K562 (cell line): ENCODE measurements around the gene LRP4. TPM values are rescaled to one million over a fixed set of nuclear protein-coding genes. Genes with fewer than 3 reads are reported as not detected.

Source experiments
- ATAC-seq: fragments of 200-7000 bp; cut with Tn5 transposase; 3 replicates; pipeline ENCODE4 v1.9.1; 2020; ENCODE audit warnings: moderate library complexity
- BruUV-seq: library from RNA; stranded (reverse); fragments of 400-500 nt; replicated peaks from 2 replicates; lab custom pipeline; 2021; lab: Mats Ljungman, UMichigan
- CTCF ChIA-PET: fragments of 300-600 bp; formaldehyde crosslinking; extraction: SDS; loops from one replicate; lab custom pipeline; 2021; ENCODE audit warnings: low intra/inter-chr PET ratio; lab: Yijun Ruan, JAX
- POLR2A ChIA-PET: fragments of 300-600, 350-650 bp; sonication (Branson Sonifier 250); formaldehyde crosslinking; extraction: SDS; loops from one replicate; lab custom pipeline; 2021; ENCODE audit warnings: antibody characterized with exemption, inconsistent platforms; lab: Yijun Ruan, JAX
- DNase-seq, 4 experiments: peaks; one replicate each; pipeline versions ENCODE4 v3.0.0 to v3.0.0-alpha.2; 2011 to 2018; ENCODE audit warnings: low spot score in 3 of 4, mixed read lengths in 3 of 4; ENCODE audit errors: extremely low read depth in 1 of 4
- FAIRE-seq: peaks from 2 replicates; lab custom pipeline; 2011; peaks lifted over from hg19 to GRCh38; lab: Jason Lieb, UNC
- H2AFZ ChIP-seq: 2 replicates; pipeline ENCODE4 v1.6.0; 2011; ENCODE audit warnings: low read depth, low read length, control low read depth, inconsistent platforms
- H3K27ac ChIP-seq: fragments of 200-600 bp; 3 replicates; pipeline ENCODE4 v1.8.0; 2011; ENCODE audit warnings: low read depth, mild to moderate bottlenecking, control low read depth, inconsistent platforms, low read length, moderate library complexity, mixed read lengths; ENCODE audit errors: extremely low read depth
- H3K27me3 ChIP-seq, 2 experiments: fragments of 300-600 bp in 1 of 2; 2 replicates in 1 of 2; 3 replicates in 1 of 2; pipeline versions ENCODE4 v1.6.0 to v1.8.0; 2011; ENCODE audit warnings: inconsistent platforms in 2 of 2, low read length in 2 of 2, mild to moderate bottlenecking in 1 of 2, mixed read lengths in 1 of 2, moderate library complexity in 1 of 2; ENCODE audit not compliant: control insufficient read depth in 2 of 2, insufficient read depth in 2 of 2
- H3K36me3 ChIP-seq: fragments of 300-600 bp; 3 replicates; pipeline ENCODE4 v1.8.0; 2011; ENCODE audit warnings: mild to moderate bottlenecking, low read length, inconsistent platforms; ENCODE audit not compliant: control insufficient read depth, insufficient read depth
- H3K4me1 ChIP-seq, 2 experiments: fragments of 200-600 bp in 1 of 2; replicated peaks in 1 of 2; 2 replicates in 1 of 2; 3 replicates in 1 of 2; pipeline versions ENCODE4 v1.5.1 to v1.8.0; 2011; ENCODE audit warnings: inconsistent platforms in 2 of 2, low read length in 2 of 2, mild to moderate bottlenecking in 1 of 2, mixed read lengths in 1 of 2, moderate library complexity in 1 of 2; ENCODE audit not compliant: control insufficient read depth in 2 of 2, insufficient read depth in 2 of 2
- H3K4me2 ChIP-seq: 2 replicates; pipeline ENCODE4 v1.6.1; 2011; ENCODE audit warnings: low read length, control low read depth, inconsistent platforms, mixed read lengths; ENCODE audit not compliant: insufficient read depth
- H3K4me3 ChIP-seq: fragments of 200-600 bp; sonication (generic), shearing (Covaris generic); 2 replicates; pipeline ENCODE4 v1.5.1; 2016; ENCODE audit warnings: control low read depth, inconsistent platforms
- H3K79me2 ChIP-seq: fragments of 200-600 bp; 3 replicates; pipeline ENCODE4 v1.8.0; 2011; ENCODE audit warnings: low read length, inconsistent platforms; ENCODE audit not compliant: control insufficient read depth, insufficient read depth
- H3K9ac ChIP-seq, 2 experiments: 2 replicates each; pipeline versions ENCODE4 v1.6.0 to v1.6.1; 2011; ENCODE audit warnings: low read depth in 2 of 2, low read length in 2 of 2, control low read depth in 1 of 2, inconsistent platforms in 1 of 2, mild to moderate bottlenecking in 1 of 2, mixed read lengths in 1 of 2; ENCODE audit not compliant: insufficient read depth in 1 of 2
- H3K9me1 ChIP-seq: one replicate; pipeline ENCODE4 v1.6.0; 2011; ENCODE audit warnings: inconsistent platforms, mild to moderate bottlenecking, low read length, moderate library complexity; ENCODE audit not compliant: control insufficient read depth, insufficient read depth
- H3K9me3 ChIP-seq: replicated peaks from 2 replicates; pipeline ENCODE4 v1.5.1; 2011; ENCODE audit warnings: low read depth, low read length, inconsistent platforms; ENCODE audit not compliant: control insufficient read depth, insufficient read depth
- H4K20me1 ChIP-seq: replicated peaks from 2 replicates; pipeline ENCODE4 v1.6.1; 2011; ENCODE audit warnings: low read length, inconsistent platforms, mixed read lengths; ENCODE audit not compliant: control insufficient read depth, insufficient read depth
- COPS2 ChIP-seq: fragments of 450-650 bp; conservative IDR thresholded peaks from 2 replicates; pipeline ENCODE4 v1.6.1; 2016; ENCODE audit warnings: mild to moderate bottlenecking, moderate library complexity
- SAFB ChIP-seq: fragments of 200-400 bp; formaldehyde crosslinking; IDR thresholded peaks from 2 replicates; pipeline ENCODE4 v1.6.1; 2017; ENCODE audit warnings: low read depth, low read length, borderline replicate concordance
- SP2 ChIP-seq: IDR thresholded peaks from 2 replicates; pipeline ENCODE4 v1.6.1; 2011; ENCODE audit warnings: mild to moderate bottlenecking, low read depth, low read length, moderate library complexity; ENCODE audit not compliant: poor library complexity, severe bottlenecking; ENCODE audit errors: extremely low read depth
- ZNF143 ChIP-seq: sonication (generic); formaldehyde crosslinking; IDR thresholded peaks from 2 replicates; pipeline ENCODE4 v1.9.0; 2022; ENCODE audit warnings: mild to moderate bottlenecking, missing genetic modification reagents
- ZNF76 ChIP-seq: fragments of 250-450 bp; sonication (Bioruptor Pico); IDR thresholded peaks from 2 replicates; pipeline ENCODE4 v1.4.0; 2020; ENCODE audit warnings: mild to moderate bottlenecking, moderate library complexity, borderline replicate concordance
- WGBS: fragments of 100-300 bp; shearing (Covaris generic); methylation state at CpG from one replicate; pipeline ENCODE4 v1.1.6; 2016; ENCODE audit warnings: low coverage, mixed read lengths; ENCODE audit not compliant: insufficient coverage; ENCODE audit errors: missing lambda C conversion rate; 5-methylcytosine and 5-hydroxymethylcytosine counted together
- in situ Hi-C: fragments of 300-500 bp; cut with MboI; formaldehyde crosslinking; loops from 4 replicates; pipeline ENCODE4 v1.15.0; 2018; ENCODE audit warnings: inconsistent platforms, mixed read lengths
- intact Hi-C: fragments of 100-400 bp; cut with micrococcal nuclease; formaldehyde crosslinking; loops from 2 replicates; pipeline ENCODE4 v1.14.2; 2022
- polyA plus RNA-seq, 8 experiments: library from polyadenylated mRNA; depleted of rRNA in 4 of 8; stranded (reverse) in 5 of 8; unstranded in 3 of 8; fragments of >200 nt; fragmentation: Nextera tagmentation in 2 of 8; fragmentation: Illumina TruSeq in 1 of 8; extraction: Ambion mirVana in 2 of 8; extraction: Trizol in 1 of 8; gene quantifications; 2 replicates each; pipeline versions ENCODE4 v1.2.1 to v1.2.3, GENCODE V29; 2011 to 2014; ENCODE audit warnings: inconsistent platforms in 1 of 8, missing spikeins in 1 of 8
- total RNA-seq, 7 experiments: library from RNA; depleted of rRNA in 6 of 7; stranded (reverse); fragments of >200 nt in 6 of 7; fragmentation: Illumina TruSeq in 2 of 7; extraction: Trizol in 2 of 7; gene quantifications; 2 replicates each; pipeline versions ENCODE4 v1.2.1 to v1.2.3, GENCODE V29; 2011 to 2021; ENCODE audit warnings: low replicate concordance in 1 of 7
- TF ChIP-seq, protein P1 (sequence below): sonication (generic); formaldehyde crosslinking; IDR thresholded peaks from 2 replicates; pipeline ENCODE4 v1.8.1; 2023; ENCODE audit warnings: mild to moderate bottlenecking, missing genetic modification reagents
- TF ChIP-seq, protein P2 (sequence below): fragments of 200-800 bp; sonication (Bioruptor generic); IDR thresholded peaks from 2 replicates; pipeline ENCODE4 v1.6.1; 2016; ENCODE audit warnings: missing genetic modification characterization, missing compliant biosample characterization
- TF ChIP-seq, protein P3 (sequence below): fragments of 450-650 bp; formaldehyde crosslinking; conservative IDR thresholded peaks from 2 replicates; pipeline ENCODE4 v1.4.0; 2022; ENCODE audit warnings: mild to moderate bottlenecking, missing genetic modification characterization
- TF ChIP-seq, protein P4 (sequence below): IDR thresholded peaks from 3 replicates; pipeline ENCODE4 v1.6.1; 2011; ENCODE audit warnings: borderline replicate concordance, mild to moderate bottlenecking, moderate library complexity; ENCODE audit not compliant: insufficient read length; ENCODE audit errors: extremely low read depth

The LRP4 gene
- total and polyA plus RNA-seq, 9 of the 15 experiments (the other 6 are each of a cell fraction or from before 2014, with no cell fraction given), result 0.04 to 0.54 (median 0.10) TPM

DNA sequence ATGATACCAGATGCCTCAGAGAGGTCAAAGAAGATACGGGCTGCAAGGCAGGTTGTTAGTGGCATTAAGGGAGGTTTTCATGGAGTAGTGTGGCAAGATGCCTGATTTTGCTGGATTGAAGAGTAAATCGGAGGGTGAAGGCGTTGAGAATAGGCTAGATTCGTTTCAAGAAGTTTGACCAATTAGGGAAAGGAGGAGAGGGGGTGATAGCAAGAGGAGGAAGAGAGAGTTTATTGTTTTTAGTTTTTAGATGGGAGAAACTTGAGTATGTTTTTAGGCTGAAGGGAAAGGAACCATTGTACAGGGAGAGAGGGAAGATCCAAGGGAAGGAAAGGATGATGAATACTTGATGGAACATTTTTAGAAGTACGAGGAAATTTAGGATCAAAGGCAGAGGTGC is 34.7 kb upstream of the LRP4 start:
- intact Hi-C loops (no loop called here), in situ Hi-C loops (no loop called here)
- Histone ChIP-seq H3K27me3 (no peaks in the 10 kb centered on the region), H3K27ac (no peak overlapping the region), H2AFZ (peak overlapping the region; percentile 15; the same call in 1 of the 2 replicates), H3K4me2 (no peak overlapping the region; the same call in 1 of the 2 replicates), H3K36me3 (no peaks in the 10 kb centered on the region), H3K9ac (no peak overlapping the region), H3K79me2 (no peaks in the 10 kb centered on the region), H4K20me1 (no peaks in the 10 kb centered on the region), H3K9me1 (no peaks in the 10 kb centered on the region), H3K4me3 (no peak overlapping the region), H3K4me1 (no peaks in the 10 kb centered on the region; a peak in 1 of 5 replicates), H3K9me3 (no peaks in the 10 kb centered on the region)
- ChIA-PET POLR2A (interaction anchor here (1.2 to 1.4 kb wide), 2 partner anchors 11 to 17 kb away, joined by 4 read pairs; partner anchors contain the start of gene CSTPP1), CTCF (no interaction called here)
- FAIRE-seq, result no peak
- DNase-seq, result no peak
- ATAC-seq, result no peak
- WGBS, result 43% methylated on average over 5 of the region's 5 CpGs
- no TSS peak for BruUV-seq
- TF ChIP-seq, protein P1, sequence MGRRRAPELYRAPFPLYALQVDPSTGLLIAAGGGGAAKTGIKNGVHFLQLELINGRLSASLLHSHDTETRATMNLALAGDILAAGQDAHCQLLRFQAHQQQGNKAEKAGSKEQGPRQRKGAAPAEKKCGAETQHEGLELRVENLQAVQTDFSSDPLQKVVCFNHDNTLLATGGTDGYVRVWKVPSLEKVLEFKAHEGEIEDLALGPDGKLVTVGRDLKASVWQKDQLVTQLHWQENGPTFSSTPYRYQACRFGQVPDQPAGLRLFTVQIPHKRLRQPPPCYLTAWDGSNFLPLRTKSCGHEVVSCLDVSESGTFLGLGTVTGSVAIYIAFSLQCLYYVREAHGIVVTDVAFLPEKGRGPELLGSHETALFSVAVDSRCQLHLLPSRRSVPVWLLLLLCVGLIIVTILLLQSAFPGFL (CRISPR knock-in tag), result no peak
- TF ChIP-seq, protein P2, sequence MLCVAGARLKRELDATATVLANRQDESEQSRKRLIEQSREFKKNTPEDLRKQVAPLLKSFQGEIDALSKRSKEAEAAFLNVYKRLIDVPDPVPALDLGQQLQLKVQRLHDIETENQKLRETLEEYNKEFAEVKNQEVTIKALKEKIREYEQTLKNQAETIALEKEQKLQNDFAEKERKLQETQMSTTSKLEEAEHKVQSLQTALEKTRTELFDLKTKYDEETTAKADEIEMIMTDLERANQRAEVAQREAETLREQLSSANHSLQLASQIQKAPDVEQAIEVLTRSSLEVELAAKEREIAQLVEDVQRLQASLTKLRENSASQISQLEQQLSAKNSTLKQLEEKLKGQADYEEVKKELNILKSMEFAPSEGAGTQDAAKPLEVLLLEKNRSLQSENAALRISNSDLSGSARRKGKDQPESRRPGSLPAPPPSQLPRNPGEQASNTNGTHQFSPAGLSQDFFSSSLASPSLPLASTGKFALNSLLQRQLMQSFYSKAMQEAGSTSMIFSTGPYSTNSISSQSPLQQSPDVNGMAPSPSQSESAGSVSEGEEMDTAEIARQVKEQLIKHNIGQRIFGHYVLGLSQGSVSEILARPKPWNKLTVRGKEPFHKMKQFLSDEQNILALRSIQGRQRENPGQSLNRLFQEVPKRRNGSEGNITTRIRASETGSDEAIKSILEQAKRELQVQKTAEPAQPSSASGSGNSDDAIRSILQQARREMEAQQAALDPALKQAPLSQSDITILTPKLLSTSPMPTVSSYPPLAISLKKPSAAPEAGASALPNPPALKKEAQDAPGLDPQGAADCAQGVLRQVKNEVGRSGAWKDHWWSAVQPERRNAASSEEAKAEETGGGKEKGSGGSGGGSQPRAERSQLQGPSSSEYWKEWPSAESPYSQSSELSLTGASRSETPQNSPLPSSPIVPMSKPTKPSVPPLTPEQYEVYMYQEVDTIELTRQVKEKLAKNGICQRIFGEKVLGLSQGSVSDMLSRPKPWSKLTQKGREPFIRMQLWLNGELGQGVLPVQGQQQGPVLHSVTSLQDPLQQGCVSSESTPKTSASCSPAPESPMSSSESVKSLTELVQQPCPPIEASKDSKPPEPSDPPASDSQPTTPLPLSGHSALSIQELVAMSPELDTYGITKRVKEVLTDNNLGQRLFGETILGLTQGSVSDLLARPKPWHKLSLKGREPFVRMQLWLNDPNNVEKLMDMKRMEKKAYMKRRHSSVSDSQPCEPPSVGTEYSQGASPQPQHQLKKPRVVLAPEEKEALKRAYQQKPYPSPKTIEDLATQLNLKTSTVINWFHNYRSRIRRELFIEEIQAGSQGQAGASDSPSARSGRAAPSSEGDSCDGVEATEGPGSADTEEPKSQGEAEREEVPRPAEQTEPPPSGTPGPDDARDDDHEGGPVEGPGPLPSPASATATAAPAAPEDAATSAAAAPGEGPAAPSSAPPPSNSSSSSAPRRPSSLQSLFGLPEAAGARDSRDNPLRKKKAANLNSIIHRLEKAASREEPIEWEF (CRISPR knock-in tag), result no peak
- TF ChIP-seq SP2 (no peak), COPS2 (no peak), ZNF143 (no peak), ZNF76 (no peak), SAFB (no peak)
- TF ChIP-seq, protein P3, sequence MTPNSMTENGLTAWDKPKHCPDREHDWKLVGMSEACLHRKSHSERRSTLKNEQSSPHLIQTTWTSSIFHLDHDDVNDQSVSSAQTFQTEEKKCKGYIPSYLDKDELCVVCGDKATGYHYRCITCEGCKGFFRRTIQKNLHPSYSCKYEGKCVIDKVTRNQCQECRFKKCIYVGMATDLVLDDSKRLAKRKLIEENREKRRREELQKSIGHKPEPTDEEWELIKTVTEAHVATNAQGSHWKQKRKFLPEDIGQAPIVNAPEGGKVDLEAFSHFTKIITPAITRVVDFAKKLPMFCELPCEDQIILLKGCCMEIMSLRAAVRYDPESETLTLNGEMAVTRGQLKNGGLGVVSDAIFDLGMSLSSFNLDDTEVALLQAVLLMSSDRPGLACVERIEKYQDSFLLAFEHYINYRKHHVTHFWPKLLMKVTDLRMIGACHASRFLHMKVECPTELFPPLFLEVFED (CRISPR knock-in tag), result 0 out of 2 replicates have a peak, but pooled peaks have one; percentile 37
- TF ChIP-seq, protein P4, sequence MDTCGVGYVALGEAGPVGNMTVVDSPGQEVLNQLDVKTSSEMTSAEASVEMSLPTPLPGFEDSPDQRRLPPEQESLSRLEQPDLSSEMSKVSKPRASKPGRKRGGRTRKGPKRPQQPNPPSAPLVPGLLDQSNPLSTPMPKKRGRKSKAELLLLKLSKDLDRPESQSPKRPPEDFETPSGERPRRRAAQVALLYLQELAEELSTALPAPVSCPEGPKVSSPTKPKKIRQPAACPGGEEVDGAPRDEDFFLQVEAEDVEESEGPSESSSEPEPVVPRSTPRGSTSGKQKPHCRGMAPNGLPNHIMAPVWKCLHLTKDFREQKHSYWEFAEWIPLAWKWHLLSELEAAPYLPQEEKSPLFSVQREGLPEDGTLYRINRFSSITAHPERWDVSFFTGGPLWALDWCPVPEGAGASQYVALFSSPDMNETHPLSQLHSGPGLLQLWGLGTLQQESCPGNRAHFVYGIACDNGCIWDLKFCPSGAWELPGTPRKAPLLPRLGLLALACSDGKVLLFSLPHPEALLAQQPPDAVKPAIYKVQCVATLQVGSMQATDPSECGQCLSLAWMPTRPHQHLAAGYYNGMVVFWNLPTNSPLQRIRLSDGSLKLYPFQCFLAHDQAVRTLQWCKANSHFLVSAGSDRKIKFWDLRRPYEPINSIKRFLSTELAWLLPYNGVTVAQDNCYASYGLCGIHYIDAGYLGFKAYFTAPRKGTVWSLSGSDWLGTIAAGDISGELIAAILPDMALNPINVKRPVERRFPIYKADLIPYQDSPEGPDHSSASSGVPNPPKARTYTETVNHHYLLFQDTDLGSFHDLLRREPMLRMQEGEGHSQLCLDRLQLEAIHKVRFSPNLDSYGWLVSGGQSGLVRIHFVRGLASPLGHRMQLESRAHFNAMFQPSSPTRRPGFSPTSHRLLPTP, result no peak
